HL-60/S4 (cell line): Measurements from ENCODE around the gene GALNT7.

Experiments used
- in situ Hi-C: fragments of 300-500 bp; cut with MboI; formaldehyde crosslinking; loops from 2 replicates; pipeline ENCODE4 v1.14.3; 2022; ENCODE audit warnings: low sequenced_read_pairs

The GALNT7 gene

GRCh38 chr4:173334085-173334890, 165.7 kb downstream of the GALNT7 start, which contains the start of gene HMGB2:
Gene HMGB2 (minus strand): TSS chr4:173334358. CDS start chr4:173333649, 709 bp downstream.
- in situ Hi-C loops: no loop called here

- in situ Hi-C loops: no loop called here
Measured at GRCh38 chr4:173334891-173335752, 166.5 kb downstream of the GALNT7 start.

DNA sequence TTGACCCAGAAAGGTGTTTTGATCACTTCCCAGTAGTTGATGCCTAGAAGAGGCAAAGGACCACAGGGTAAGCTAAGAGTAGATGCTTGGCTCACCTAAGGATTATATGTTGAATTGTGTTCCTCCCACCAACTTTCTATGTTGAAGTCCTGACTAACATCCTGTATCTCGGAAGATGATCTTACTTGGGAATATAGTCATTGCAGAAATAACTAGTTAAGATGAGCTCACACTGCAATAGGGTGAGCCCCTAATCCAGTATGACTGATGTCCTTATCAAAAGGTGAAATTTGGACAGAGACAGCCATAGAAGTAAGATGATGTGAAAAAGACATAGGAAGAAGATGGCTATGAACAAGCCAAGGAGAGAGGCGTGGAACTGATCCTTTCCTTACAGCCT, 168.9 kb downstream of the GALNT7 start:
- in situ Hi-C loops: no loop called here

DNA sequence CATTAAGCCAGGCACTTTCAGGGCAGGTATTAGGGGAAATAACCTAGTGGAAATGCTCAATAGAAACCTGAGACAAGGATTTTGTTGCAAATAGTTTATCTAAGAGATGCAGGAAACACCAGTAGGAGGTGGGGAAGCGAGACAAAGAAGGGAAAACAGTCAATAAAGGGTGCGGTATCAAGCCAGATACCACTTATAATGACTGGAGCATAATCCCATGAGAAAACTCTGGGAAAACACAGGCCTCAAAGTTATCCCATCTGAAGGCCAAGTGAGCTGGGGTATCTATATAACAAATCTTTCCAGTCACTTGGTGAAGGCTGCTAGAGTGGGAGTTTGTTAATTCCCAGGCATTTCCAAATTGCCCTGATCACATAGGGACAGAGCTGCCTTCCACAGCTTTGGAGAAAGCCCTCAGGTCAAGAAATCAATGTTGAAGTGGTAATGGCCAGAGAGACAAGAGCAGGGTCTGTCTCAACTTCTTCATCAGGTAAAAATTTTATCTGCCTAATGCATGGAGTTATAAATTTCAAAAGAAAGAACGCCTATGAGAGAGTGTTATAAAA, 175.3 kb downstream of the GALNT7 start:
- in situ Hi-C loops: no loop called here

DNA sequence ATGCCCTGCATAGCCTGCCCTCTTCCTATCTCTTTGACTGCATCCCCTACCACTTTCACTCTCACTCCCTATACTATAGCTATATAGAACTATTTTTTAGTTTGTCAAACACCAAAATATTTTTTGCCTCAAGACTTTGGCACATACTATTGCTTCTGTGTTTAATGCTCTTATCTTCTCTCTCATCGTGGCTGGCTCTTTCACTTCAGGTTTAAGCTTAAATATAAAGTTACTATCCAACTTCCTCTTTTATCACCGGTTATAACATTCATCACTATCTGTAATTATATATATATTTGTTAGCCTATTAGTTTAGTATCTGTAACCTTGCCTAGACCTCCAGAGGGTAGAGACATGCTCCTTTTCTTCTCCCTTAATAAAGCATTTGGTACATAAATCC, 177.0 kb downstream of the GALNT7 start:
- in situ Hi-C loops: no loop called here

- in situ Hi-C loops: no loop called here
Measured at GRCh38 chr4:173346074-173346473, 177.5 kb downstream of the GALNT7 start.

DNA sequence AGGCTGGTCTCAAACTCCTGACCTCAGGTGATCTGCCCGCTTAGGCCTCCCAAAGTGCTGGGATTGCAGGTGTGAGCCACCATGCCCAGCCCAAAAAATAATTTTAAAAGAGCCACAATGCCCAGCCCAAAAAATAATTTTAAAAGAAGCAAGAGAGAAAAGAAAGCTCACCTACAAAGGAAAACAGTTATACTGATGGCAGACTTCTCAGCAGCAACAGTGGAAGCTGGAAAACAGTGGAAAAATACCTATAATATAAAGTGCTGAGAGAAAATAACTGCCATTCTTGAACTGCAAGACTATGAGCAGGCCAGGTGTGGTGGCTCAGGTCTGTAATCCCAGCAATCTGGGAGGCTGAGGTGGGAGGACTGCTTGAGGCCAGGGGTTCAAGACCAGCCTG, 178.9 kb downstream of the GALNT7 start:
- in situ Hi-C loops: no loop called here

- in situ Hi-C loops: no loop called here
Measured at GRCh38 chr4:173357939-173358338, 189.3 kb downstream of the GALNT7 start.

DNA sequence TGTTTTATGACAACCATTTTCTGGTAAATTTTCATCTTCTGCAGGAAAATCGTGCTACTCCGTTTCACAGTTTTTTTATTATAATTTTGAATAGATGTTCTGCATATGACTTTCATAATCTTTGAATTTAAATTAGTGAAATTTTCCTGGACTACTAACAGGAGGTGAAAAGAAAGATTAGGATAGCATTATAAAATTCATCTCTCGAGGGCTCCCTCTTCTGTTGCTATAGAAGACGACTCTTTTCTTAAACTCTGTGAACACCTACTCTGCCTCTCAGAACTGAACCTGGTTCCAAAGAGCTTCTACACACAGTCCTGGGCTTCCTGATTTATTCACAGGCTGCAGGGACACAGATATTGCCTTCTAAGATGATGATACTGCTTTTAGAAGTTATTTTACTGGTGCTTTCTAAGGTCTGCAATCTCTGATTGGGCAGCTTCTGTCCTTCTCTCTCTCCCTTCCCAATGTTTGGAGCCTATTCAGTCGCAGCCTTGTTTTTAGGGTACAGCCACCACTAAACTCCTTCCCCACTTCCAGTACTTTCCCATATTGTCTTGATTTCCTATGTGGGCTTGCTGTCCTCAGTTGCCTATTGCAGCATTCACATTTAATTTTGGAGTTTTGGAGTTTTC, 192.1 kb downstream of the GALNT7 start:
- in situ Hi-C loops: no loop called here

- in situ Hi-C loops: no loop called here
Measured at GRCh38 chr4:173362666-173363065, 194.1 kb downstream of the GALNT7 start.

DNA sequence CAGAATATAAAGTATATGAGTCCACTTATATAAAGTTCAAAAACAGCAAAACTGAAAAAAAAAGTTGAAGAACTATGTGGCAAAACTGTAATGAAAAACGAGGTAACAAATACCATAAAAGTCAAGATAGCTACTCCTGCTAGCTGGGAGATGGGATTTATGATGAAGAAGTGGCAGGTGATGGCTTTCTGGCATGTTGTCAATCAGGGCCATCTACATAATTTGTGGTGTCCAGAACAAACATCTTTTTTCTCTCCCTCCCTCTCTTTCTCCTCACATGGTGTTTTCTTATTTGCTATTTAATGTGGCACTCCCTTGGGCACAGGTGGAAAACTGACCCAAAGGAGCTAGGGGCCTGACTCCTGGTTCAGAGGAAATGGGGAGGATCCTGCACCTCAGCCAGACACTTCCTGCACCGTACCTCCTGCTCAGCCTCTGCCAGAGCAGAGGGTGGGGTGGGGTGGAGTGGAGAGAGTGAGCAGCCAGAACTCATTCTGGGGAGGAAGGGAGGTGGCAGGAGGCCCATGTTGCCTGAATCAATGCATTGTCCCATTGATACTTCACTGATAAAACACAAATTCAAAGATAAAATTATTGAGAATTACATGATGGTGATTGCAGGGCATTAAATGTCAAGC, 196.9 kb downstream of the GALNT7 start:
- in situ Hi-C loops: no loop called here

DNA sequence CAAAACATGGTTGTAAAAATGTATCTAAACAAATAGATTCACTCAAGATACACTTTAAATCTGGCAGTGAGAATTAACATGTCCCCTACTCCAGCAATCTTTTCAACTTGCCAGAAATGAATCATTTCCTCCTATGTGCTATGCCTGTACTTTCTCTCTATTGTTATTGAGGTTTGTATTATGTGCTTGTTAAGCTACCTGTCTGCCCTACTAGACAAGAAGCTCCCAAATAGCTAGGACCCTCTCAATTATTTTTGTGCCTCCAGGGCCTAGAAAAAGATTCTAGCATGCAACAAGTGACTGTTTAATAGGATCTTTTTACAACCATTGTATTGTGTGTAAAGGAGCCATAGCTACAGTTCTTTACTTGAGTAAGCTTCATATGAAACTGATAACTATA, 198.7 kb downstream of the GALNT7 start:
- in situ Hi-C loops: no loop called here

DNA sequence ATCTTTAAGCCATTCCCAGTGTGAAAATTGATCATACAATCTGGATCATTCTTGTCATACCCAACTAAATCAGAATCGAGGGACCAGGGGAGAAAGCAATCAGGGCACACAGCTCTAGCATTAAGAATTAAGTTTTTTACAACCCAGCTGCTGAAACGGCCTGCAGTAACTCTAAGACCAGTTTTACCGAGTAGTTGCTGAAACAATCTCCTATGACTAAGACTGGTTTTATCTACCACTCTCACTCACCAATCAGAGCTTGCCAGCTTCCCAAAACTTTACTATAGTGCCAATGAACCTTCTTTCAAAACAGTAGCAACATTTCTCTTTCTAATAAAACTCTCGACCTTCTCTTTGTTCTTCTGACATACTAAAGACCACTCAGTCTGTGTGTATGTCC, 199.3 kb downstream of the GALNT7 start:
- in situ Hi-C loops: no loop called here

DNA sequence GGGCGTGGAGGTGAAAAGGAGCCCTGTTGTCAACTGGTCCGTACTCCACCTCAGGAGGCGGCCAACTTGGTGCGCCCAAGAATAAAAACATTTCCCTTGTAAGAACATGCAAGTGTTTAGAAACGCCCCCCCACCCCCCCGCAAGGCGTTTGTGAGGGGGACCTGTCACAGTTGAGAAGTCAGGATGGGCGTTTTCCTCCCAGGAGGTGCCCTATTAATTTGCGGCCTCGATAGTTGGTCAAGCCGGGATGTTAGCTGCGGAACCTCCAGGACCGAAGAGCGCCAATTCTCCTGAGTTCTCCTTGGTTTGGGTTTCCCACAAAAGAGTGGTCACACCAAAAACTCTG, 201.5 kb downstream of the GALNT7 start:
- in situ Hi-C loops: no loop called here

GRCh38 chr4:173370477-173371291, 202.1 kb downstream of the GALNT7 start, which contains the start of gene SAP30:
Gene SAP30 (plus strand): TSS chr4:173370954. CDS start chr4:173371183, 229 bp downstream.
- in situ Hi-C loops: no loop called here

DNA sequence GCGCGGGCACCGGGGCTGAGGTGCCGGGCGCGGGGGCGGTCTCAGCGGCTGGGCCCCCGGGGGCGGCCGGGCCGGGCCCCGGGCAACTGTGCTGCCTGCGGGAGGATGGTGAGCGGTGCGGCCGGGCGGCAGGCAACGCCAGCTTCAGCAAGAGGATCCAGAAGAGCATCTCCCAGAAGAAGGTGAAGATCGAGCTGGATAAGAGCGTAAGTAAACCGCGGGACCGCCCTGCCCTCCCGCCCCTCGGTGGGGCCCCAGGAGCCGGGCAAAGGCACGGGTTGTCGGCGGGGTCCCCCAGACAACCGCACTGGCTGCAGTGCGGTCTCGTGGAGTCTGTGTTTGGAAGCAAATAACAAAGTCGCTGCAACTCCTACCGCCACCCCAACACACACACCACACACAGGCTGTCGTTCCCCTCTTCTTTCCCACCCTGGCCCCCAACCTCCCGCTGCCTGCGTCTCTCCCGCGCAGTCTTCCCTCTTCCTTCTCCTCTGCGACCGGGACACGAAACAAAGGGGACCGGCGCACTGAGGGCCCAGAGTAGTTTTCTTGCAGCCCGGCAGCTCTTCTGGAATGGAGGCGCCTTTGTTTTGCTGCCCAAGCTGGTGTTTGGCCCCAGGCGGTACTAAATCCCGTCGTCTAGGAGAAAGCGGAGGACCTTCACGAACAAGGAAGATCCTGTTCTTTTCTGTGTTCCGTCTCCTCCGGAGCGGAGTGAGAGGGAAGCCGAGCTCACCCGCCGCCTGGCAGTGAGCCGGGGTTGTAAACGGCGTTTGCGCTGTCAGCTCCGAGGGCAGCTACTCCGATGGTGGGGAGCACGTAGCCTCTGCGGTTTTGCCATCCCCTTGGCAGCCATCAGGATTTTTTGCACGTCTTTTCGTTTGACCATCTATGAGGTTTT, 202.9 kb downstream of the GALNT7 start:
- in situ Hi-C loops: no loop called here
